CD8-positive, alpha-beta memory T cell (primary cell): Measurements from ENCODE around the gene MRPL45. TPM values are rescaled to one million over a fixed set of nuclear protein-coding genes. Genes with fewer than 3 reads are reported as not detected.

Source experiments
- CTCF ChIA-PET: fragments of 350-600 bp; sonication (Branson Sonifier 250); formaldehyde crosslinking; loops from one replicate; lab custom pipeline; 2021; ENCODE audit warnings: antibody characterized with exemption; lab: Charles Lee
- POLR2A ChIA-PET: fragments of 350-600 bp; sonication (Branson Sonifier 250); formaldehyde crosslinking; loops from one replicate; lab custom pipeline; 2021; ENCODE audit warnings: antibody characterized with exemption; lab: Charles Lee
- DNase-seq, 5 donors: peaks; one replicate each; pipeline versions ENCODE4 v3.0.0 to v3.0.0-alpha.2; 2020 to 2022; ENCODE audit warnings: mixed read lengths in 1 of 5
- H3K27ac ChIP-seq: one replicate; pipeline ENCODE4 v1.7.0; 2013; ENCODE audit warnings: low read depth, mild to moderate bottlenecking, low read length, moderate library complexity
- H3K27me3 ChIP-seq: 2 replicates; pipeline ENCODE4 v1.7.0; 2013; ENCODE audit warnings: low read length, mild to moderate bottlenecking; ENCODE audit not compliant: insufficient read depth, poor library complexity, severe bottlenecking
- H3K36me3 ChIP-seq: 2 replicates; pipeline ENCODE4 v1.7.0; 2013; ENCODE audit warnings: mild to moderate bottlenecking, low read length, moderate library complexity; ENCODE audit not compliant: insufficient read depth
- H3K4me1 ChIP-seq: 2 replicates; pipeline ENCODE4 v1.7.0; 2013; ENCODE audit warnings: mild to moderate bottlenecking, low read length, moderate library complexity; ENCODE audit not compliant: insufficient read depth
- H3K4me3 ChIP-seq: 2 replicates; pipeline ENCODE4 v1.7.0; 2013; ENCODE audit warnings: mild to moderate bottlenecking, low read length
- H3K9me3 ChIP-seq: 2 replicates; pipeline ENCODE4 v1.7.0; 2013; ENCODE audit warnings: mild to moderate bottlenecking, low read length
- H3K27ac Mint-ChIP-seq, 8 donors: one replicate each; pipeline ENCODE4 v1.8.0; 2020 to 2021; ENCODE audit warnings: mixed read lengths in 8 of 8, mild to moderate bottlenecking in 6 of 8, inconsistent platforms in 3 of 8, moderate library complexity in 3 of 8
- H3K27me3 Mint-ChIP-seq, 2 donors: one replicate each; pipeline ENCODE4 v1.8.0; 2020 to 2021; ENCODE audit warnings: mixed read lengths in 2 of 2, mild to moderate bottlenecking in 1 of 2, moderate library complexity in 1 of 2
- H3K36me3 Mint-ChIP-seq, 3 donors: one replicate each; pipeline ENCODE4 v1.8.0; 2020 to 2021; ENCODE audit warnings: mixed read lengths in 3 of 3, inconsistent platforms in 1 of 3, mild to moderate bottlenecking in 1 of 3
- H3K4me1 Mint-ChIP-seq, 3 donors: one replicate each; pipeline ENCODE4 v1.8.0; 2020 to 2021; ENCODE audit warnings: mixed read lengths in 3 of 3, inconsistent platforms in 1 of 3, mild to moderate bottlenecking in 1 of 3
- H3K4me3 Mint-ChIP-seq, 7 donors: one replicate each; pipeline ENCODE4 v1.8.0; 2020 to 2021; ENCODE audit warnings: mixed read lengths in 7 of 7, mild to moderate bottlenecking in 6 of 7, moderate library complexity in 4 of 7, inconsistent platforms in 2 of 7
- H3K9me3 Mint-ChIP-seq, 5 donors: one replicate each; pipeline ENCODE4 v1.8.0; 2020 to 2022; ENCODE audit warnings: mixed read lengths in 5 of 5, mild to moderate bottlenecking in 3 of 5, moderate library complexity in 2 of 5, inconsistent platforms in 1 of 5
- polyA plus RNA-seq: library from polyadenylated mRNA; unstranded; fragments of 300-500 nt; fragmentation: Illumina TruSeq; gene quantifications from one replicate; pipeline ENCODE4 v1.2.3, GENCODE V29; 2021
- total RNA-seq, 2 experiments: library from RNA; stranded (reverse); gene quantifications; one replicate each; pipeline ENCODE4 v1.2.3, GENCODE V29; 2021

MRPL45 gene
- total and polyA plus RNA-seq, 3 experiments from 2014 or later: 25.7 to 74.5 (median 70.0) TPM

DNA sequence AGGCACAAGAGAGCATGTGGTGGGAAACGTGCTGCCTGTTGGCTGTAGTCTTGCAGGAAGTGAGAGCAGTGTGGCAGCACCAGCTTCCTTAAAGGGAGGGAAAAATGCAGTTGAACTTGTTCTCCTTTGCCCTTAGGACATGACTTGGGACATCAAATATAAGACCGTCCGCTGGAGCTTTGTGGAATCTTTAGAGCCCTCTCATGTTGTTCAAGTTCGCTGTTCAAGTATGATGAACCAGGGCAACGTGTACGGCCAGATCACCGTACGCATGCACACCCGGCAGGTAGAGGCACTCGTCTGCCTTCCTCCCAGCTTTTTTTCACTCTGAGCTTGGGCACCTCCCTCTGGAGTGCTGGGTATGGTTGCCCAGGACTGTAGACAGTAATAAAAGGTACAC is 23.5 kb downstream of the MRPL45 start:
- Mint-ChIP-seq H3K4me3 (no peak overlapping the region), H3K4me1 (no peaks in the 10 kb centered on the region), H3K27ac (peak overlapping the region in 1 of 8 donors; percentile 65), H3K27me3 (no peaks in the 10 kb centered on the region), H3K36me3 (peaks cover 7 to 51% (median 12%) of the 10 kb centered on the region in 3 donors), H3K9me3 (no peaks in the 10 kb centered on the region)
- no peak for DNase-seq
- Histone ChIP-seq H3K4me1 (no peaks in the 10 kb centered on the region), H3K36me3 (peaks cover 16% of the 10 kb centered on the region), H3K27me3 (no peaks in the 10 kb centered on the region), H3K4me3 (no peak overlapping the region), H3K9me3 (no peaks in the 10 kb centered on the region), H3K27ac (no peak overlapping the region)
- POLR2A ChIA-PET: no interaction called here
- CTCF ChIA-PET: no interaction called here

GRCh38 chr17:38322156-38322779 is 25.3 kb downstream of the MRPL45 start:
- peaks cover 3 to 42% (median 9%) of the 10 kb centered on the region in 3 donors for H3K36me3 Mint-ChIP-seq
- Histone ChIP-seq H3K27ac (no peak overlapping the region), H3K27me3 (no peaks in the 10 kb centered on the region), H3K9me3 (no peaks in the 10 kb centered on the region), H3K36me3 (peaks cover 16% of the 10 kb centered on the region), H3K4me1 (no peaks in the 10 kb centered on the region), H3K4me3 (no peak overlapping the region)
- H3K27ac Mint-ChIP-seq: peak overlapping the region in 1 of 8 donors; percentile 4
- no peaks in the 10 kb centered on the region for H3K9me3 Mint-ChIP-seq
- peaks cover 0 to 2% of the 10 kb centered on the region in 2 donors for H3K27me3 Mint-ChIP-seq
- POLR2A ChIA-PET: no interaction called here
- peak; percentile 50 to 80 (median 57) for DNase-seq
- CTCF ChIA-PET: interaction anchor here (0.9 to 1.9 kb wide), 2 partner anchors 9 to 11 kb away, joined by 3 to 6 read pairs; no protein-coding TSS in a partner anchor
- no peak overlapping the region for H3K4me3 Mint-ChIP-seq
- H3K4me1 Mint-ChIP-seq: no peaks in the 10 kb centered on the region

DNA sequence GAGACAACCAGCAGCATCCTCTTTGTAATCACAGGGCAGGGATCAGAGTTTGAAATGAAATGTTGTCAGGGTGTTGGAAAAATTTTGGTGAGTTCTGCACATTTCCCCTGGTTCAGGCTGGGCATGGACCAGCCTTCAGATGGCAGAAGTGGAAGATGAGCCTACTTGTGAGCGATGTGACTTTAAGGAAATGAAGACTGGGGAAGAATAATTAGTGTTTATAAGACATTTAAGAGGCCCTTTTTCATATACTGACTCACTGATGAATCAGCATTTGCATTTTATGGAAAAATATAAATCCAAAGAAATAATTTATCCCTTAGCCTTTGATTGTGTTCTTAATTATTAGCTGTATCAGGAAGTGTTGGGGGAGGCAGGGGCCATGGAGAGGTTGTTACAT is 25.9 kb downstream of the MRPL45 start:
- Mint-ChIP-seq H3K9me3 (no peaks in the 10 kb centered on the region), H3K4me3 (no peak overlapping the region), H3K36me3 (peaks cover 3 to 39% (median 9%) of the 10 kb centered on the region in 3 donors), H3K27ac (no peak overlapping the region), H3K4me1 (no peaks in the 10 kb centered on the region), H3K27me3 (peaks cover 0 to 2% of the 10 kb centered on the region in 2 donors)
- Histone ChIP-seq H3K4me3 (no peak overlapping the region), H3K27me3 (no peaks in the 10 kb centered on the region), H3K36me3 (peaks cover 16% of the 10 kb centered on the region), H3K4me1 (no peaks in the 10 kb centered on the region), H3K27ac (no peak overlapping the region), H3K9me3 (no peaks in the 10 kb centered on the region)
- DNase-seq: no peak
- ChIA-PET CTCF (interaction anchor here (0.9 to 1.9 kb wide), 2 partner anchors 8 to 10 kb away, joined by 3 to 6 read pairs; no protein-coding TSS in a partner anchor), POLR2A (no interaction called here)

DNA sequence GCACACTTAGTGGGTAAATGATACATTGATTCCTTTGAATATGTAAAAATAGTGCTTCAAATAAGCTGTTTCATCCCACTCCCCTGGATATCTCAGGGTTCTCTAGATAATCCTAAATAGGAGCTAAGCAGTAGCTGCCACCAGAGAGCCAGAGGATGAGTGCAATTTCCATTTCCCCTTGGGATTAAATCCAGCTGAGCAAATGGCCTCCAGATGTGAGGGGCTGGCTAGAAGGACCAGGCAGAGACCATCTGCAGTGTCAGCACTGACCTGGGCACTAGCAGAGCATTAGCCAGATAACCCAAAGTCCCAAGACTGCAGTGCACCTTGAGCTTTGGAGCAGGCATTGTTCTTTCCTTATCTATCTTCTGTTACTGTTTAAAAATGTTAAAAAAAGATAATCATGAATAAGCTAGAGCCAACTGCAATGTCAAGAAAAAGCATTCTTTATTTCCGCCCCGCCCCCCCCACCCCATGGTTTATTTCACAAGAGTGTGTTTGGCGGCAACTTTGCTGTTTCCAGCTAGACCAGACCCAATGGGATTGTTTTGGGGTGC is 27.3 kb downstream of the MRPL45 start:
- ChIA-PET POLR2A (no interaction called here), CTCF (interaction anchor here (1.1 kb wide), 1 partner anchor 9 kb away, joined by 3 read pairs; no protein-coding TSS in a partner anchor)
- Histone ChIP-seq H3K36me3 (peaks cover 16% of the 10 kb centered on the region), H3K4me1 (no peaks in the 10 kb centered on the region), H3K9me3 (no peaks in the 10 kb centered on the region), H3K27ac (no peak overlapping the region), H3K27me3 (no peaks in the 10 kb centered on the region), H3K4me3 (no peak overlapping the region)
- Mint-ChIP-seq H3K27me3 (peaks cover 3 to 7% of the 10 kb centered on the region in 2 donors), H3K4me3 (no peak overlapping the region), H3K4me1 (no peaks in the 10 kb centered on the region), H3K36me3 (peaks cover 0 to 35% (median 6%) of the 10 kb centered on the region in 3 donors), H3K9me3 (no peaks in the 10 kb centered on the region), H3K27ac (peak overlapping the region in 1 of 8 donors; percentile 65)
- no peak for DNase-seq

DNA sequence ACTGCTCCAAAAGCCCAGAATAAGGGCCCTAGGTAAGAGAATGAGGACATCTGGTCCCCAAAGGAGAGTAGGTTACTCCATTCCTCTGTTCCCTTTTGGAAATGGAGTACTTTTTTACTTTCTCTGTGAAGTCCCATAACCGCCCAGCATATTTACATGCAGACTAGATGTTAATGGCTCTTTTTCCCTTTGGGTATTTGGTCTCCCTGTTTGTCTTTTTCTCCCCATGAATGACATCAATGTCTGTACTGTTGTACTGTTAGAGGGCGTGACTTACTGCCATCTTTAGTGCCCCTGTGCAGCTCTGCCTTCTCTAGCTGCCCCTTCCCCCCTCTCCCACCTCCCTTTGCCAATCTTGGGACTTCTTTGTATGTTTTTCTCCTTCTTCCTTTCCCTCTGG is 27.8 kb downstream of the MRPL45 start:
- Mint-ChIP-seq H3K4me1 (no peaks in the 10 kb centered on the region), H3K36me3 (peaks cover 0 to 31% (median 6%) of the 10 kb centered on the region in 3 donors), H3K4me3 (no peak overlapping the region), H3K27ac (peak overlapping the region in 1 of 8 donors; percentile 58), H3K27me3 (peaks cover 7 to 11% of the 10 kb centered on the region in 2 donors), H3K9me3 (no peaks in the 10 kb centered on the region)
- H3K27ac ChIP-seq: no peak overlapping the region
- H3K36me3 ChIP-seq: peaks cover 16% of the 10 kb centered on the region
- no peak overlapping the region for H3K4me3 ChIP-seq
- no peaks in the 10 kb centered on the region for H3K9me3 ChIP-seq
- no peak for DNase-seq
- ChIA-PET CTCF (interaction anchor here (1.1 kb wide), 1 partner anchor 9 kb away, joined by 3 read pairs; no protein-coding TSS in a partner anchor), POLR2A (no interaction called here)
- H3K4me1 ChIP-seq: no peaks in the 10 kb centered on the region
- H3K27me3 ChIP-seq: peaks cover 3% of the 10 kb centered on the region

DNA sequence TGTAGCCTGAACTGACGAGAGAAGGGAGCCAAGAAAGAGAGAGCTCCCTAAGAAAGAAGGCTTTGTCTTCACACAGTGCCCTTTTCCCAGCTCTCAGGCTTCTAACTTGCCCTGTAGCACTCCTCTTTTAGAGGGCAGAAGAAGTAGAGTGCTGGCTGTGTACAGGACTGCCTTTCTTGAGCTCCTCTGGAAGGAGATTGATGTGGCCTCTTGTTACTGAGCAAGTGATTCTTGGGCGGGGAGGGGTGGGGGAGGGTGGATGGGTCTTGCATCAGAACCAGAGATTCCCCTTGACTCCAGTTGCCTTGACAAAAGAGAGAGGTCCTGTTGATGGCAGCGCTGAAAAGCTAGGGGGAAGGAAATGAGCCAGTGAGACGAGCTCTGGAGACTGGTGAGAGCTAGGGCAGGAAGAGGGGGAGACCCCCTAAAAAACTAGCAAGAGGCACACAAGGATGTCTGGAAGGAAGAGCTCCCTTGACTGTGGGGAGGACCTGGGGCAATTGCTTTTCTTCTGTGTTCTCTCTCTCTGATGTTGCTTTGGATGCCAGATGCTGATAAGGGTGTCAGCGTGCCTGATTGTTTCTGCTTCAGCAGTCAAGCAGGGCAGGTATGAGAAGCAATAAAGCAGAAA is 28.4 kb downstream of the MRPL45 start:
- Histone ChIP-seq H3K36me3 (peaks cover 12% of the 10 kb centered on the region), H3K4me1 (no peaks in the 10 kb centered on the region), H3K27me3 (peaks cover 5% of the 10 kb centered on the region), H3K27ac (no peak overlapping the region), H3K4me3 (no peak overlapping the region), H3K9me3 (no peaks in the 10 kb centered on the region)
- peaks cover 7 to 11% of the 10 kb centered on the region in 2 donors for H3K27me3 Mint-ChIP-seq
- ChIA-PET CTCF (interaction anchor here (1.1 kb wide), 1 partner anchor 8 kb away, joined by 3 read pairs; no protein-coding TSS in a partner anchor), POLR2A (no interaction called here)
- H3K36me3 Mint-ChIP-seq: peaks cover 0 to 27% (median 5%) of the 10 kb centered on the region in 3 donors
- H3K9me3 Mint-ChIP-seq: no peaks in the 10 kb centered on the region
- DNase-seq: no peak
- no peak overlapping the region for H3K4me3 Mint-ChIP-seq
- H3K4me1 Mint-ChIP-seq: no peaks in the 10 kb centered on the region
- H3K27ac Mint-ChIP-seq: peak overlapping the region in 3 of 8 donors; percentile 45 to 58 (median 58)

DNA sequence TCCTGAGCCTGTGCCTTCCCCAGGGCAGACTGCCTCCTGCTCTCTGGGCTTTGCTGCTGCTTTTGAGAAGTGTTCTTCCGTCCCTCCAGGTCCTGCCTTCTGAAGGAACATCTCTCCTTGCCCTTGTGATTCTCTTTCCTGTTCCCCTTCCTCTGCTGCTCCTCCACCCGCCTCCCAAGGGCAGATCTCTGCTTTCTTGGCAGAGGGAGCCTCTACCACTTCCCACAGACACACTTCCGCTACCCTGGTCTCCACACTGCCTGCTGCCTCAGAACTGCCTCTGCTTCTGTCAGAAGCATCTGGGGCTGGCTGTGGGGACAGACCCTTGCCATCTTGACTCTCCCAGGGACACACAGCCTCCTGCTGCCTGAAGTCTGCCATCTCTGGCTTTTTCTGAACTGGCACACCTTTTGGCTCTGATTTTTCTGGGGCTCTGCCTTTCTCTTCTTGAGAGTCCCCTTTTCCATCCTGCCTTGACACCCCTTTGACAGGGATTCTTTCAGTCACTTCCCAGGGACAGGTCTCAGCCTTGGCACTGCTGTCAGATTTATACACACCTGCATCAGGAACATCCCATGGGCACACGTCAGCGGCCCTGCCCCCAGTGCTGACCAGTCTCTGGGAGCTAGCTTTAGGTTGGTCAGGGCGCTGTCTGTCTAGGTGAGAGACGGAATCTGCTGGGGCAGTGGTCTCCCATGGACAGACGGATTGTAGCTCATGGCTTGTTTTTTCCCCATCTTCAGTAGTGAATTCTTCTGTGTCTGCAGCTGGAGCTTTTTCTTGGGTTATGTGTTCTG is 30.2 kb downstream of the MRPL45 start:
- H3K9me3 Mint-ChIP-seq: no peaks in the 10 kb centered on the region
- no peaks in the 10 kb centered on the region for H3K4me1 Mint-ChIP-seq
- H3K4me1 ChIP-seq: no peaks in the 10 kb centered on the region
- H3K27ac Mint-ChIP-seq: peak overlapping the region in 3 of 8 donors; percentile 17 to 84 (median 71)
- DNase-seq: no peak
- H3K36me3 ChIP-seq: peaks cover 8% of the 10 kb centered on the region
- H3K4me3 ChIP-seq: no peak overlapping the region
- H3K27me3 Mint-ChIP-seq: peaks cover 10 to 19% of the 10 kb centered on the region in 2 donors
- H3K4me3 Mint-ChIP-seq: no peak overlapping the region
- H3K36me3 Mint-ChIP-seq: peaks cover 0 to 13% (median 0%) of the 10 kb centered on the region in 3 donors
- ChIA-PET POLR2A (no interaction called here), CTCF (no interaction called here)
- no peak overlapping the region for H3K27ac ChIP-seq
- H3K9me3 ChIP-seq: no peaks in the 10 kb centered on the region
- H3K27me3 ChIP-seq: peaks cover 5% of the 10 kb centered on the region
